Mucosa of gallbladder (tissue), 1 donor: ENCODE results near the gene MRPS16. TPM values are rescaled to one million over a fixed set of nuclear protein-coding genes. Genes with fewer than 3 reads are reported as not detected.

Experiments used
- total RNA-seq: library from RNA; stranded (reverse); gene quantifications from one replicate; pipeline ENCODE4 v1.2.1, GENCODE V29; 2021
- donor health status: DM: no; HTN: no; CAD: no.

The MRPS16 gene
- total RNA-seq, 1 donor from 2014 or later, result 84.2 TPM

Other genes starting within 250 kb of the MRPS16 start
- 67.5 TPM for gene P4HA1, start 155.8 kb downstream of the MRPS16 start, total RNA-seq
- gene NUDT13, start 142.2 kb downstream of the MRPS16 start, total RNA-seq, result 2.7 TPM
- gene ECD, start 84.6 kb downstream of the MRPS16 start, total RNA-seq, result 22.1 TPM
- gene FAM149B1, start 84.5 kb downstream of the MRPS16 start, total RNA-seq, result 27.9 TPM
- 14.1 TPM for gene DNAJC9, start 5.4 kb downstream of the MRPS16 start, total RNA-seq
- gene CFAP70, start 106.2 kb upstream of the MRPS16 start, total RNA-seq, result 3.6 TPM
- gene ANXA7, start 161.4 kb upstream of the MRPS16 start, total RNA-seq, result 119 TPM
- gene MSS51, start 180.9 kb upstream of the MRPS16 start, total RNA-seq, result 2.0 TPM
- gene PPP3CB, start 243.4 kb upstream of the MRPS16 start, total RNA-seq, result 46.4 TPM